HUES64 (cell line): ENCODE results near the gene DDO.

Source experiments
- H3K27ac ChIP-seq: 2 replicates; pipeline ENCODE4 v1.7.0; 2013; ENCODE audit warnings: low read depth, low read length, inconsistent platforms
- H3K27me3 ChIP-seq: 2 replicates; pipeline ENCODE4 v1.6.1; 2013; ENCODE audit warnings: mild to moderate bottlenecking, low read length; ENCODE audit not compliant: insufficient read depth
- H3K36me3 ChIP-seq: 2 replicates; pipeline ENCODE4 v1.6.1; 2013; ENCODE audit warnings: mild to moderate bottlenecking, low read length; ENCODE audit not compliant: insufficient read depth
- H3K4me1 ChIP-seq: 2 replicates; pipeline ENCODE4 v1.6.1; 2013; ENCODE audit warnings: mild to moderate bottlenecking, low read length, moderate library complexity; ENCODE audit not compliant: insufficient read depth
- H3K4me3 ChIP-seq: 2 replicates; pipeline ENCODE4 v1.5.1; 2013; ENCODE audit warnings: mild to moderate bottlenecking, low read length, moderate library complexity
- H3K9ac ChIP-seq: 2 replicates; pipeline ENCODE4 v1.6.1; 2013; ENCODE audit warnings: mild to moderate bottlenecking, low read depth, low read length
- H3K9me3 ChIP-seq: 2 replicates; pipeline ENCODE4 v1.6.1; 2013; ENCODE audit warnings: low read depth, low read length; ENCODE audit not compliant: insufficient read depth
- WGBS: fragments of 150-250, 120-280 bp; methylation state at CpG from one replicate; pipeline ENCODE4 v1.1.7; 2013; ENCODE audit warnings: missing lambda C conversion rate; 5-methylcytosine and 5-hydroxymethylcytosine counted together

Gene DDO

DNA sequence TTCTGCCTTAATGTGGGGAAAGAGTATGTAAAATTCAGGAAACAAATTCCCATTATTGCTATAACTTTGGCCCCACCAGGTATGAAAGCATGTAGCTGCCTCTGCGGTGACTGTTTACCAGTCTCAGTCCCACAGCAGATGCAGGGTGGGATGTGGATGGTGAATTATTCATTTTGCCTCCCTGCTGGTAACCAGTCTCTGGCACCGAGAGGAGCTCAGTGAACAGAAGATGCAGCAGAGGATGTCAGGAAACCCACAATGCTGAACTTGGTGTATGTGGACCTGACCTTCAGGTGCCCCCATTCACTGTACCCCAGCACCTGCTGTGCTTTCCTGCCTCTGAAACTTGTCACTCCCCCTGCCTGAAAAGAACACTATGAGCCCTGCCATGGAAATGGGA is 48.4 kb downstream of the DDO start:
- Histone ChIP-seq H3K36me3 (no peaks in the 10 kb centered on the region), H3K9ac (no peak overlapping the region), H3K4me1 (peaks cover 43% of the 10 kb centered on the region), H3K9me3 (no peaks in the 10 kb centered on the region), H3K27ac (no peak overlapping the region), H3K27me3 (no peaks in the 10 kb centered on the region), H3K4me3 (no peak overlapping the region)
- 82% methylated on average over 2 of the region's 2 CpGs for WGBS

DNA sequence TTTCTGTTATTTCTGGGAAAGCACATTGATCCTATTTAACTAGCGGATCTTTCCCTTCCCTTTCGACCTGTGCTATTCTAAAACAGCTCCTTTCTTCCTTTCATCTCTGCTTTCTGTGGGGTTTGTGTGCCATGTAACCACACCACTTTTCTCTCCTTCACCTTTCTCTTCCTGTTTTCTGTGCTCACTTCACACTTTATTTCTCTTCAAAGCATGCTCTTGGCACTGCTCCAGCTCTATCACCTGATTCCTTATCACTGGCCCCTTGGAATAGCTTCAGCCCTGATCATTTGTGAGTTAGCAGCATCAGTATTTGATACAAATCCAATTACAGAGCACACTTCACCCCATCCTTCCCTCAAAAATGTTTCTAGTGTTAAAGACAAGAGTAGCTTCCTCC is 49.1 kb downstream of the DDO start:
- Histone ChIP-seq H3K27me3 (no peaks in the 10 kb centered on the region), H3K4me1 (peaks cover 43% of the 10 kb centered on the region), H3K9ac (no peak overlapping the region), H3K4me3 (no peak overlapping the region), H3K9me3 (no peaks in the 10 kb centered on the region), H3K36me3 (no peaks in the 10 kb centered on the region), H3K27ac (no peak overlapping the region)
- WGBS = 96% methylated on average over 2 of the region's 2 CpGs

DNA sequence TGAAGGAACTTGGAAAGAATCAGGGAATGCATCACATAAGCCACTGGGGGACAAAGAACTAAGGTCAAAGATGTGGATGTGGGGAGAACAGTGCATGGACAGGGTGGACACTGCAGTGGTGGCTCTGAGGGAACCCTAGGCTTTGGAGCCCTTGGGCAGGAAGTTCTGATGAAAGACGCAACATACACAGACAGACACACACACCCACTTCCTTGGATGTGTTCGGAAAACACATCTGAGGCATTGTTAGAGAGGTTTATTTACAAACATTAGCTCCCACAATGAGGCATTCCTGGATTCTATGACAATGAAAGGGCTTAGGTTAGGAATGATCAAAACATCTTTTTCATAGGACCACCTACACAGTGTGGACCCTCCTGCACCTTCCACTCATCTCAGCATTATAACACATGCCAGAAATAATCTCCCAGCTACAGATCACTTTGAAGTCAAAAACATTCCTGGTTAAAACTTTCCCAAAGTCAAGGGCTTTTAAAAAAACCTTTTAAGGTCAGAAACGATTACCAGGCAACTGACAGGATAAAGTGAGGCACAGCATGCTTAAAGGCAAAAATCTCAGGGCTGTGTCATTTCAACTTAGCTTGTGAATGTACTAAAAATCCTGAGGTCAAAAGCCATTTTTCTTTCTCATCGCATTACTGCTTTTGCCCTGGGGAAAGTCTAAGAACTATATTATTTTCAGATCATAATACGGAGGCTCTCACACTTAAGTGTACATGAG is 50.8 kb downstream of the DDO start:
- H3K9ac ChIP-seq = no peak overlapping the region
- no peak overlapping the region for H3K27ac ChIP-seq
- no peaks in the 10 kb centered on the region for H3K36me3 ChIP-seq
- no peak overlapping the region for H3K4me3 ChIP-seq
- peaks cover 5% of the 10 kb centered on the region for H3K27me3 ChIP-seq
- 79% methylated on average over 4 of the region's 5 CpGs for WGBS
- H3K4me1 ChIP-seq = peaks cover 43% of the 10 kb centered on the region
- H3K9me3 ChIP-seq = no peaks in the 10 kb centered on the region

DNA sequence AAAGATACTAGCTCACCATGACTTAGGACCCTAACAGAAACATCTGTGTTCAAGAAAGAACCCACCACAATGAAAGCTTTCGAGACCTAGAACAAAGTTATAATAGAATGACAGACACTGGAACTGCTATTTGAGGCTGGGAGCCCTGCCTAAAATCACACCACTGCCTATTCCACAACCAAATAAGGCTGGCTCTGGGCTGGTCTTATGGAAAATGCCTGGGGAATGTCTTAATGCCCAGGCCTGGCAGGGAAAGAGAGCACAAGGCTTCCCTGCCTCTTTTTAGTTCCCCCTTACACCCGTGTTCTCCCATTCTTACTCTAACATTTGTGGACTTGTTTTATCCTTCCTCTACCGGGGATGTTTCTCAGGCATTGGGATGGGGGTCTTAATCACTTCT is 51.6 kb downstream of the DDO start:
- peaks cover 13% of the 10 kb centered on the region for H3K27me3 ChIP-seq
- peaks cover 37% of the 10 kb centered on the region for H3K4me1 ChIP-seq
- no peaks in the 10 kb centered on the region for H3K36me3 ChIP-seq
- WGBS = 74% methylated on average over 3 of the region's 3 CpGs
- no peak overlapping the region for H3K9ac ChIP-seq
- H3K4me3 ChIP-seq = no peak overlapping the region
- H3K9me3 ChIP-seq = no peaks in the 10 kb centered on the region
- H3K27ac ChIP-seq = no peak overlapping the region

DNA sequence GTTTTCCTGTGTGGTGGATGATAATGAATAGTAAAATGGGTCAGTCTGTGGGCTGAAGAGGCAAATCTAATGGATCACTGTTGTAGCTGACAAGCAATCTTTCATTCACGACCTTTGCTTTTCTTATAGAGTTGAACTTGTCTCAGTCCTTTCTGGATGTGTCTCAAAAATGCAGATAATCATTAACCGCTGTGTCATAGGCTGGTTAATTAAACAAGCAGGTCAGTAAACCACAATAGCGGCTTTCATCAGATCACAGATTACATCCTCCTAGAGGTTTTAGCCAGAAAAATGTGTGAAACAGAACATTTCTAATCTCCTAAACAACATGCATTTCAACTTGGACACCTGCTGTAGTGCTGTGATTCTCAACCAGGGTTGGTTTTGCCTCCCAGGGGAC is 54.7 kb downstream of the DDO start:
- 95% methylated on average over 3 of the region's 3 CpGs for WGBS
- Histone ChIP-seq H3K4me1 (peaks cover 31% of the 10 kb centered on the region), H3K36me3 (no peaks in the 10 kb centered on the region), H3K9me3 (no peaks in the 10 kb centered on the region), H3K9ac (no peak overlapping the region), H3K27me3 (peaks cover 38% of the 10 kb centered on the region), H3K27ac (no peak overlapping the region), H3K4me3 (no peak overlapping the region)

DNA sequence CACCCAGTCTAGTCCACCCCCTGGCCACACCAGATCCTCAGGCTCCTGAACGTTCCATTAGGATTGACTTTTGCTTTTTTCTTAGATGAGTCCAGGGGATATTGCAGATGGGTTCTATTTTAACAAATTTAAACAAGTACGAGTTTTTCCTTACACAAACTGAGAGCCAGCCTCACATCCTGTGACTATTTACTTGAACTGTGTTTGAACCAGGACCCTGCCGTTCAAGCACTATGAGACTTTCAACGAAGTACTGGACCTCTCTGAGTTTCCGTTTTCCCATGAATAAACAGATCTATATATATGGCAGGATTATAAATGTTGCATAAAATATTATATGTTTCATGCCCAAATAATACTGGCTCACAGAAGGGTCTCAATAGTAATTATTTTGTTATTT is 55.8 kb downstream of the DDO start:
- H3K27ac ChIP-seq = no peak overlapping the region
- peaks cover 38% of the 10 kb centered on the region for H3K27me3 ChIP-seq

DNA sequence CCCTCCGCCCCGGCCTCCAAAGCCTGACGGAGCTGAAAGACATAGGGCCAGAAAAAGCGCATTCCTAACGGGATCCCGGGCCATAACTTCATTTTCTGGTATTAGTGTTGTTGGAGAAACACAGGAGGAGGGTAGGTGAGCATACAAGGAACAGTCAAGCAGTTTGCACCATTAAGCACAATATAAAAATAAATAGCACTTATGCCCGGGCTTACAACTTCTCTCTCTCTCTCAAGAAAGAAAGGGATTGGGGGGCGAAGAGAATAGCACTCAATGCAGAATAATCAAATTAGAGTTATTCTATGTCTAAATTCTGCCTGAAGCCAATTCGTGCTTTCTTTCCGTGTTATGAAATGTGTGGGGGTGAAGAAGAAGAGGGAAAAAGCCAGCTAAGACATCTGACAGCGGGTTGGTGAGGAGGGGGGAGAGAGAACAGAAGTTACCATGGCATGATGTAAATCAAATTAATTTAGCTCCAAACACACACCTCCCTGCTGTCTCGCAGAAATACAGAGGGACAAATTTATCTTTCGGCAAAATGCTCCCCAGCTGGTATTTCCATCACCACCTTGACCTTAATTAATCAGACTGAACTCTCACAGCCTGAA is 56.7 kb downstream of the DDO start:
- H3K27me3 ChIP-seq = peaks cover 38% of the 10 kb centered on the region
- H3K9ac ChIP-seq = peak overlapping the region; percentile 69; the same call in 1 of the 2 replicates
- H3K4me1 ChIP-seq = peaks cover 38% of the 10 kb centered on the region
- no peaks in the 10 kb centered on the region for H3K36me3 ChIP-seq
- no peaks in the 10 kb centered on the region for H3K9me3 ChIP-seq
- no peak overlapping the region for H3K27ac ChIP-seq
- 47% methylated on average over 11 of the region's 13 CpGs for WGBS
- peak overlapping the region; percentile 68 for H3K4me3 ChIP-seq

More for the DNA sequence above, 55.8 kb downstream of the DDO start:
- no peak overlapping the region for H3K4me3 ChIP-seq
- H3K4me1 ChIP-seq = peaks cover 35% of the 10 kb centered on the region
- H3K9ac ChIP-seq = no peak overlapping the region
- no peaks in the 10 kb centered on the region for H3K36me3 ChIP-seq
- no peaks in the 10 kb centered on the region for H3K9me3 ChIP-seq
- 79% methylated on average over 3 of the region's 5 CpGs for WGBS

DNA sequence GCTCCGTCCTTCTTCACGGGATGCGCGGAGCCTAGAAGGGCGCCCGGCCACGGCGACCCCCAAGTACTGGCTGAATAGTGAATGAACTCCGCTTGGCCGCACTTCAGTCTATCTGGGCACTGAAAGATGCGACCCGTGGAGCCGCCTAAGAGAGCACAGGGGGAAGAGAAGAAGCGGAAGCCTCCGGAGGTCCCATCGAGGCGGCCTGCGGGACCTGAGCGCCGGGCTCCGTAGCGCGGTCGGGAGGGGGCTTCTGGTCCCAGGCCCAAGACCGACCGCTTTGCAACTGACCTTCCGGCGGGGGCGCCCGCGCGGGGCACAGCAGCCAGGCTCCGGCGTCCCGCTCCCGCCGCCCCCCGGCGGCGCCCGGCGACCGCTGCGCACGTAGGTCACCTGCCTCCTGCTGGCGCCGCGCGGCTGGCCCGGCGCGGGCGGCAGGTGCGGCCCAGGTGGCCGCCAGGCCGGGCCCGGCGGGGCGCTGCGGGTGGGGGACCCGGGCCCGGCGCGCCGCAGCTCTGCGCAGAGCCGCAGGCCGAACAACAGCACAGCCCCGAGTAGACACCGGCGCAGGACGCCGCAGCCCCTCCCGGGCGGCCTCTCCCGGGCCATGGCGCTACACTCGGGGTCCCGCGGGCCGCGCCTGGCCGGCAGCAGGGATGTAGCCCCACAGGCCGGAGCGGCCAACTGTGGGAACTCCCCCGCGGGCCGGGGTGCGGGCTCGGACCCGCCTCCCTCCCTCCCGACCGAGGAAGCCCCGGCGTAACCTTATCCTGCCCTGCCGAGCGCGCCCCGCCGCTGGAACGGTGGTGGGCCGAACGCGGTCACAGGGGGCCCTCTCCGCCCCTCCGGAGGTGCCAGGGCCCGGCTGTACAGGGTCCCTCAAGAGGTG is 57.5 kb downstream of the DDO start, which contains the start of gene METTL24:
Gene METTL24 (minus strand): TSS at position 686 of the 889 bp plus-strand sequence. CDS start 77 bp downstream, at position 609.
- Histone ChIP-seq H3K27me3 (peaks cover 38% of the 10 kb centered on the region), H3K4me1 (peaks cover 46% of the 10 kb centered on the region), H3K36me3 (no peaks in the 10 kb centered on the region), H3K4me3 (peak within 1 kb of the TSS; percentile 68), H3K27ac (no peak within 1 kb of the TSS), H3K9ac (peak within 1 kb of the TSS; percentile 69), H3K9me3 (no peaks in the 10 kb centered on the region)
- 2% methylated on average over 107 of the region's 107 CpGs for WGBS

DNA sequence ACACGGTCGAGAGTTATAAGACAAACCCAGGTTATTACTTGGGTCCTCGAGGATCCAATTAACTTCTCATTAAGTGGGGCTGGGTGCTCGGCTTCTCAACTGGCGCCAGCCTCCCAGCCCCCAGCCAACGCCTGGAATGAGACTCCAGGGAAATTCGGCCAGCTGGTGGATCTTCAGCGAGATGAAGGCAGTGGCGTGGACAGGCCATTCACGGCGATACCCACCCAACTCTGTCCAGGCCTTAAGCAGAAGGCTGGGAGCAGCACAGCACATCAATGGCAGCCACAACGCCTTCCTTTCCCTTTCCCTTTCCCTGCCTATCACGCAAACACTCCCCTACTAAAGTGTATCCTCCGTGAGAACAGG is 58.1 kb downstream of the DDO start:
- peak overlapping the region; percentile 68 for H3K4me3 ChIP-seq
- H3K36me3 ChIP-seq = no peaks in the 10 kb centered on the region
- no peak overlapping the region for H3K27ac ChIP-seq
- peaks cover 52% of the 10 kb centered on the region for H3K4me1 ChIP-seq
- H3K9ac ChIP-seq = no peak overlapping the region
- peaks cover 38% of the 10 kb centered on the region for H3K27me3 ChIP-seq
- no peaks in the 10 kb centered on the region for H3K9me3 ChIP-seq
- WGBS = 58% methylated on average over 14 of the region's 14 CpGs

DNA sequence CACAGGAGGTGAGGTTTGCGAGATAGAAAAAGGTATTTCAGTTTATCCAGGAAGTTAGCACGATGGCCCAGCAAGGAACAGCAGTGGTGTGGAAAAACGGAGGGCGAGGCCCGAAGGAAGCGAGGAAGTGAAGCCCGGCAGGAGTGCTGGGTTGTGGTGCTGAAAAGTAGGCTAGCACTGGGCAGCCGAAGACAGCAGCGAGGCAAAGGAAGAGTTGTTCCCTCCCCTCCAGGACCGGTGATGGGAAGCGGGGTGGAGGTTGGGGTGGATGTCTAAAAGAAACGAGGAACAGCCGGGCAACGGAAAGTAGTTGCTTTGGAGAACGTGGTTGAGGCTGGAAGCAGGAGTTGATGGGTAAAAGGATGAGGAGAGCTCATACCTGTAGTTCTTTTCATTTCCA is 58.6 kb downstream of the DDO start:
- 78% methylated on average over 15 of the region's 15 CpGs for WGBS
- H3K4me1 ChIP-seq = peaks cover 57% of the 10 kb centered on the region
- no peak overlapping the region for H3K27ac ChIP-seq
- no peaks in the 10 kb centered on the region for H3K36me3 ChIP-seq
- no peak overlapping the region for H3K9ac ChIP-seq
- H3K9me3 ChIP-seq = no peaks in the 10 kb centered on the region
- H3K27me3 ChIP-seq = peaks cover 38% of the 10 kb centered on the region
- peak overlapping the region; percentile 68 for H3K4me3 ChIP-seq

DNA sequence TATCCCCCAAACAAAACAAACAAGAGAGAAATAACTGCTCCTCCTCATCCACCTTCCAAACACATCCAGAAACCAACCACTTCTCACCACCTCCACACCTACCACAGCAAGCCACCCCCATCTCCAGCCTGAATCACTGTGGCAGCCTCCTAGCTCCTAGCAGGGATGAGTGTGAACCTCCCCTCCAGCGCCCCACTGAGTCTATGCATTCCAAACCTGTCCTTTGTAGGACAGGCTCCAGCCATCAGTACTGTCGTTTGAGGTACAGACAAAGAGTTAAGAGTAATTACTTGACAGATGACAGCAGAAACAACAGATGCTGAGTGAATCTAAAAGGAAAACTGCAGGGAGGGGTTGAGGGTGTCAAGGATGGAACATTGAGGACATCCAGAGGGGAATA is 59.6 kb downstream of the DDO start:
- H3K4me1 ChIP-seq = peaks cover 64% of the 10 kb centered on the region
- 37% methylated on average over 2 of the region's 2 CpGs for WGBS
- H3K9me3 ChIP-seq = no peaks in the 10 kb centered on the region
- H3K36me3 ChIP-seq = no peaks in the 10 kb centered on the region
- no peak overlapping the region for H3K4me3 ChIP-seq
- peaks cover 38% of the 10 kb centered on the region for H3K27me3 ChIP-seq
- no peak overlapping the region for H3K27ac ChIP-seq
- no peak overlapping the region for H3K9ac ChIP-seq
